Inferior parietal cortex (tissue), 1 donor: Measurements from ENCODE around the gene SH3PXD2A.

Experiments
- DNase-seq: peaks from one replicate; pipeline ENCODE4 v3.0.0-alpha.2; 2016; ENCODE audit errors: extremely low spot score

The SH3PXD2A gene

GRCh38 chr10:103706762-103707161, 148.6 kb downstream of the SH3PXD2A start:
- DNase-seq: no peak

GRCh38 chr10:103706047-103706446, 149.3 kb downstream of the SH3PXD2A start:
- DNase-seq: no peak

GRCh38 chr10:103703941-103704919, 151.1 kb downstream of the SH3PXD2A start:
- DNase-seq: no peak

DNA sequence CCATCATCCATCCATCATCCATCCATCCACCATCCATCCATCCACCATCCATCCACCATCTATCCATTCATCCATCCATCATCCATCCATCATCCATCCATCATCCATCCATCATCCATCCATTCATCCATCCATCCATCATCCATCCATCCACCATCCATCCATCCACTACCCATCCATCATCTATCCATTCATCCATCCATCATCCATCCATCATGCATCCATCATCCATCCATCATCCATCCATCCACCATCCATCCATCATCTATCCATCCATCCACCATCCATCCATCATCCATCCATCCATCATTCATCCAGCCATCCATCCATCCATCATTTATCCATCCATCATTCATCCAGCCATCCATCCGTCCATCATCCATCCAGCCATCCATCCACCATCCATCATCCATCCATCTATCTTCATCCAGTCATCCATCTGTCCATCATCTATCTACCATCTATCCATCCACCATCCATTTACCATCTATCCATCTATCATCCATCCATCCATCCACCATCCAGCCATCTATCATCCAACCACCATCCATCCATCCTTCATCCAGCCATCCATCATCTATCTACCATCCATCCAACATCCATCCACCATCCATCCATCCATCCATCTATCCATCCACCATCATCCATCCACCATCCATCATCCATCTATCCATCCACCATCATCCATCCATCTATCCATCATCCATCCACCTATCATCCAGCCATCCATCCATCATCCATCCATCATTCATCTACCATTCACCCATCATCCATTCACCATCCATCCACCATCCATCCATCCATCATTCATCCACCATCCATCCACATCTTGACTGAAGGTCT, 153.8 kb downstream of the SH3PXD2A start:
- DNase-seq: no peak

- DNase-seq: no peak
Observed at GRCh38 chr10:103700436-103700715, 155.0 kb downstream of the SH3PXD2A start.

- no peak for DNase-seq
Observed at GRCh38 chr10:103699611-103700435, 155.6 kb downstream of the SH3PXD2A start.

DNA sequence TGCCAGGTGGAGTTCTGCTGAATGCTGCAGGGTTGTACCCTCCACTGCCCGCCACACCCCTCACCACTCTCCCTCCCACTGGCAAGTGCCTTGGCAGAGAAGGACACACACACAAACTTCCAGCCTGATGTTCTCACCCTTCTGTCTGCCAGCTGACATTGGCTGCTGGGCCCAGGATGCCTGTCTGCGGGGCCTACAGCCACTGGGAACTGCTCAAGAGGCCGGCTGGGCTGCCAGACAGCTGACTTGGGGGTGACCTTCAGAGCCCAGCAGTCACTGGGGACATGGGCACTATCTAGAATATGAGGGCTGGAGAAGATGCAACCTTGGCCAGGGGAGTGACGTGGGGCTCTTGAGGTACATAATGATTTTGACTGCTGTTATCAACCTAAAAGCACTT, 157.1 kb downstream of the SH3PXD2A start:
- DNase-seq: no peak

- no peak for DNase-seq
Observed at GRCh38 chr10:103697787-103698186, 157.6 kb downstream of the SH3PXD2A start.

GRCh38 chr10:103696411-103697145, 158.8 kb downstream of the SH3PXD2A start:
- no peak for DNase-seq

GRCh38 chr10:103696094-103696410, 159.3 kb downstream of the SH3PXD2A start:
- DNase-seq: no peak

GRCh38 chr10:103695584-103696005, 159.8 kb downstream of the SH3PXD2A start:
- no peak for DNase-seq

GRCh38 chr10:103693812-103694205, 161.6 kb downstream of the SH3PXD2A start:
- DNase-seq: no peak

GRCh38 chr10:103692952-103693811, 162.2 kb downstream of the SH3PXD2A start:
- DNase-seq: no peak

- no peak for DNase-seq
Observed at GRCh38 chr10:103692436-103692951, 162.9 kb downstream of the SH3PXD2A start.

- DNase-seq: no peak
Observed at GRCh38 chr10:103691723-103692435, 163.5 kb downstream of the SH3PXD2A start.

DNA sequence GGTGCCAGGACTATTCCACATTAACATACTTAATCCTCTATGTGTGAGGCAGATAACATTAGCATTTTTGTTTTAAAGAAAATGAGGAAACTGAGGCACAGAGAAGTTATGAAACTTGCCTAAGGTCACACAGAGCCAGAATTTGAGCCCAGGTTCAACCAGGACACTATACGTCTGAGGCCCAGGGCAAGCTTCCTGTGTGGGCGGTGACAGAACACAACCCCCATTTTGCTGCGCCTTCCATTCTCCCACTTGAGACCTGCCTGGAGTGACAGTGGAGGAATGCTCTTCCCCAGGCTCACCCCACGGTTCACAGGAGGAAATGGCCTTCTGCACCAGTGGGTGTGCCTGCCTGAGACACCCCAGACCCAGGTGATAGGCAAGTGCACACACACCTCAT, 164.1 kb downstream of the SH3PXD2A start:
- DNase-seq: no peak

GRCh38 chr10:103690281-103690680, 165.1 kb downstream of the SH3PXD2A start:
- DNase-seq: peak; percentile 78

DNA sequence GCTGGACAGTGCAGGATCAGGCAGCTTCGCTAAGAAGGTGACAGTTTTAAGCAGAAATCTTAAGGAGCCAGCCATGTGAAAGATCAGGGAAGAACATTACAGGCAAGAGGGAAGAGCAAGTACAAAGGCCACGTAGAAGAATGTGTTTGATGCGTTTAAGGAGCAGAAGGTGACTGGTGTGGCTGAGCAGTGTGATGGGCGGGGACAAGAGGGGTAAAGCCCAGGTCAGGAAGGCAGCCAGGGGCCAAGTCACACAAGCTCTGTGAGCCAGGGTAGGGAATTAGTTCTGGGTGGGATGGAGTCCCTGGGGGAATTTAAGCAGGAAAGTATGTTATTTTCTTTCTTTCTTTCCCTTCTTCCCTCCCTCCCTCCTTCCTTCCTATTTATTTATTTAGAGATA, 166.9 kb downstream of the SH3PXD2A start:
- DNase-seq: no peak

DNA sequence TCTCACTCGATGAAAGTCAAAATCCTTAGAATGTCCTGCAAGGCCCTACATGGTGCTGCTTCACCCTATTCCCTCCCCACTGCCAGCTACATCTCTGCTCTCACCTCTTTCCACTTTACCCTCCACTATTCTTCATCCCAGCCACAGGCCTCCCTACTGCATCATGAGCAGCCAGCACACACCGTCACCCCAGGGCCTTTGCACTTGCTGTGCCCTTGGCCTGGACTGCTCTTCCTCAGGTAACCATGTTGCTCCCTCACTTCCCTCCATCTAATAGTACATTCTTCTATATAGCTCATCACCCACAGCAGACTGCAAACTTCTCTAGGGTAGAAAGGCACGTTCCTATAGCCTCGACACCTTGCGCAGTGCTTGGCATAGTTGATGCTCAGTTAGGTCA, 167.7 kb downstream of the SH3PXD2A start:
- DNase-seq: no peak
